Keratinocyte (primary cell): Measurements from ENCODE around the gene FEM1B. TPM values are rescaled to one million over a fixed set of nuclear protein-coding genes. Genes with fewer than 3 reads are reported as not detected.

ENCODE experiments used
- DNase-seq: peaks from one replicate; pipeline ENCODE4 v3.0.0-alpha.2; 2011; ENCODE audit warnings: low read depth, missing footprints, low spot score
- FAIRE-seq: peaks from 2 replicates; lab custom pipeline; 2011; peaks lifted over from hg19 to GRCh38; lab: Jason Lieb, UNC
- H2AFZ ChIP-seq: 2 replicates; pipeline ENCODE4 v1.6.0; 2012; ENCODE audit warnings: low read length, control low read depth, inconsistent platforms; ENCODE audit not compliant: control insufficient read depth
- H3K27ac ChIP-seq: 2 replicates; pipeline ENCODE4 v1.5.1; 2011; ENCODE audit warnings: low read length; ENCODE audit not compliant: control insufficient read depth, insufficient read depth
- H3K27me3 ChIP-seq: 3 replicates; pipeline ENCODE4 v1.6.0; 2011; ENCODE audit warnings: low read length; ENCODE audit not compliant: control insufficient read depth, insufficient read depth; ENCODE audit errors: extremely low read depth
- H3K36me3 ChIP-seq, 2 experiments: 2 replicates in 1 of 2; 3 replicates in 1 of 2; pipeline ENCODE4 v1.5.1; 2011; ENCODE audit warnings: low read length in 2 of 2, mild to moderate bottlenecking in 1 of 2; ENCODE audit not compliant: control insufficient read depth in 2 of 2, insufficient read depth in 2 of 2; ENCODE audit errors: extremely low read depth in 1 of 2
- H3K4me1 ChIP-seq: 3 replicates; pipeline ENCODE4 v1.5.1; 2011; ENCODE audit warnings: low read length; ENCODE audit not compliant: control insufficient read depth, insufficient read depth; ENCODE audit errors: extremely low read depth
- H3K4me2 ChIP-seq: 3 replicates; pipeline ENCODE4 v1.6.0; 2011; ENCODE audit warnings: low read depth, low read length; ENCODE audit not compliant: control insufficient read depth, insufficient read depth; ENCODE audit errors: extremely low read depth
- H3K4me3 ChIP-seq, 3 experiments: fragments of 200-600 bp in 1 of 3; sonication (generic) in 1 of 3; 2 replicates in 2 of 3; 3 replicates in 1 of 3; pipeline ENCODE4 v1.5.1; 2011 to 2016; ENCODE audit warnings: low read length in 3 of 3, mild to moderate bottlenecking in 3 of 3, control low read depth in 2 of 3, inconsistent platforms in 1 of 3, low read depth in 1 of 3, mixed read lengths in 1 of 3, mixed run types in 1 of 3, moderate library complexity in 1 of 3; ENCODE audit not compliant: control insufficient read depth in 2 of 3, insufficient read depth in 2 of 3; ENCODE audit errors: extremely low read depth in 1 of 3
- H3K79me2 ChIP-seq: 2 replicates; pipeline ENCODE4 v1.6.0; 2012; ENCODE audit warnings: low read length; ENCODE audit not compliant: control insufficient read depth, insufficient read depth
- H3K9ac ChIP-seq: 3 replicates; pipeline ENCODE4 v1.6.0; 2011; ENCODE audit warnings: low read length; ENCODE audit not compliant: control insufficient read depth, insufficient read depth; ENCODE audit errors: extremely low read depth
- H3K9me1 ChIP-seq: 3 replicates; pipeline ENCODE4 v1.6.0; 2011; ENCODE audit warnings: low read length; ENCODE audit not compliant: control insufficient read depth, insufficient read depth; ENCODE audit errors: extremely low read depth
- H3K9me3 ChIP-seq: 2 replicates; pipeline ENCODE4 v1.5.1; 2012; ENCODE audit warnings: low read depth, low read length; ENCODE audit not compliant: control insufficient read depth
- H4K20me1 ChIP-seq: 3 replicates; pipeline ENCODE4 v1.6.0; 2011; ENCODE audit warnings: low read length; ENCODE audit not compliant: control insufficient read depth, insufficient read depth; ENCODE audit errors: extremely low read depth
- CTCF ChIP-seq, 3 experiments: IDR thresholded peaks in 1 of 3; conservative IDR thresholded peaks in 1 of 3; optimal IDR thresholded peaks in 1 of 3; 2 replicates in 2 of 3; 3 replicates in 1 of 3; pipeline versions ENCODE3 to v1.5.1; 2011; ENCODE audit warnings: low read length in 3 of 3, mild to moderate bottlenecking in 3 of 3, moderate library complexity in 2 of 3, control low read depth in 1 of 3, inconsistent platforms in 1 of 3; ENCODE audit not compliant: insufficient read depth in 2 of 3; ENCODE audit errors: extremely low read depth in 1 of 3
- EZH2 ChIP-seq: IDR thresholded peaks from one replicate; pipeline ENCODE4 v1.6.1; 2012; ENCODE audit warnings: inconsistent platforms, mild to moderate bottlenecking, low read length, moderate library complexity
- dilution Hi-C: fragments of 300-500 bp; cut with MboI; formaldehyde crosslinking; loops from one replicate; pipeline ENCODE4 v1.7.0; 2020; ENCODE audit warnings: low sequenced_read_pairs; ENCODE audit not compliant: extremely low pct_ligation_motif_present
- polyA plus RNA-seq, 5 experiments: library from polyadenylated mRNA; depleted of rRNA in 3 of 5; stranded (reverse) in 3 of 5; stranded (forward) in 1 of 5; unstranded in 1 of 5; fragments of >200 nt; gene quantifications; 1 replicate in 1 of 5; 2 replicates in 3 of 5; 3 replicates in 1 of 5; pipeline versions ENCODE4 v1.2.1 to v1.2.3, GENCODE V29; 2011 to 2012; ENCODE audit warnings: missing spikeins in 2 of 5, low read depth in 1 of 5, low replicate concordance in 1 of 5

FEM1B gene
- polyA plus RNA-seq, 1 donor (not counting 4 experiments of a cell fraction or from before 2014, with no cell fraction given), result 92.6 TPM

DNA sequence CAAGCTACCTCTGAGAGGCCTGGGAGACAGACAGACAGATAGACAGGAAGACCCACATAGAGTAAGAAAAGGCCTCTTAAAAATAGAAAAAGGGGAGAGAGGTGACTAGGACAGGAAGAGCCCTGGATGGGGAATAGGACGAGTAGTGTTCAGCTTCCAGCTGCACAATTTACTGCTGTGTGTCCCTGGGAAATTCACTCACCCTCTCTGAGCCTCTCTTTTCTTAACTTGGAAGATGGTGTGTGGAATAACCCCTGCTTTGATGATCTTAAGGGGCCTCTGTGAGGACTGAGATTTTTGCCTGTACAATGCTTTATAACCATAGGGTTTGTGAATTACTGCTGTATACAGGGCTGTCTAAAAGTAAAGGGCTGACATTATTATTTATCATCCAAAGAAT, 37.5 kb downstream of the FEM1B start:
- FAIRE-seq, result no peak
- H3K9me1 ChIP-seq, result no peaks in the 10 kb centered on the region
- no peak overlapping the region for H3K4me3 ChIP-seq
- no peaks in the 10 kb centered on the region for H3K4me1 ChIP-seq
- H3K27ac ChIP-seq, result no peak overlapping the region
- H3K9ac ChIP-seq, result no peak overlapping the region
- peaks cover 18% of the 10 kb centered on the region for H3K27me3 ChIP-seq
- H2AFZ ChIP-seq, result no peak overlapping the region
- DNase-seq, result no peak
- dilution Hi-C loops, result no loop called here
- H3K9me3 ChIP-seq, result no peaks in the 10 kb centered on the region
- no peaks in the 10 kb centered on the region for H3K36me3 ChIP-seq
- no peaks in the 10 kb centered on the region for H4K20me1 ChIP-seq
- no peaks in the 10 kb centered on the region for H3K79me2 ChIP-seq
- no peak for TF ChIP-seq CTCF (optimal IDR thresholded peaks at IDR 0.05 in 1 of 3, IDR thresholded peaks at IDR 0.05 in 1 of 3, conservative IDR thresholded peaks at IDR 0.05 in 1 of 3; ENCODE audit: extremely low read depth in 1 of 3, insufficient read depth in 2 of 3, low read length in 3 of 3)
- no peak for TF ChIP-seq EZH2
- no peak overlapping the region for H3K4me2 ChIP-seq

GRCh38 chr15:68315495-68316031, 38.0 kb downstream of the FEM1B start:
- H3K9ac ChIP-seq, result no peak overlapping the region
- H3K27ac ChIP-seq, result no peak overlapping the region
- no peaks in the 10 kb centered on the region for H3K36me3 ChIP-seq
- dilution Hi-C loops, result no loop called here
- peaks cover 15% of the 10 kb centered on the region for H3K27me3 ChIP-seq
- no peaks in the 10 kb centered on the region for H3K9me3 ChIP-seq
- FAIRE-seq, result no peak
- no peaks in the 10 kb centered on the region for H4K20me1 ChIP-seq
- DNase-seq, result no peak
- no peak overlapping the region for H2AFZ ChIP-seq
- TF ChIP-seq CTCF (optimal IDR thresholded peaks at IDR 0.05 in 1 of 3, IDR thresholded peaks at IDR 0.05 in 1 of 3, conservative IDR thresholded peaks at IDR 0.05 in 1 of 3; ENCODE audit: extremely low read depth in 1 of 3, insufficient read depth in 2 of 3, low read length in 3 of 3) (no peak), EZH2 (no peak)
- H3K4me2 ChIP-seq, result no peak overlapping the region
- H3K4me3 ChIP-seq, result no peak overlapping the region
- H3K4me1 ChIP-seq, result no peaks in the 10 kb centered on the region
- H3K9me1 ChIP-seq, result no peaks in the 10 kb centered on the region
- H3K79me2 ChIP-seq, result no peaks in the 10 kb centered on the region
